ENCODE data around the gene CMBL.
"Not testable (repeated sequence)": the region's sequence is repeated elsewhere in the genome, so short reads cannot be mapped to it uniquely, and the experiment has no call there.

The CMBL gene

DNA sequence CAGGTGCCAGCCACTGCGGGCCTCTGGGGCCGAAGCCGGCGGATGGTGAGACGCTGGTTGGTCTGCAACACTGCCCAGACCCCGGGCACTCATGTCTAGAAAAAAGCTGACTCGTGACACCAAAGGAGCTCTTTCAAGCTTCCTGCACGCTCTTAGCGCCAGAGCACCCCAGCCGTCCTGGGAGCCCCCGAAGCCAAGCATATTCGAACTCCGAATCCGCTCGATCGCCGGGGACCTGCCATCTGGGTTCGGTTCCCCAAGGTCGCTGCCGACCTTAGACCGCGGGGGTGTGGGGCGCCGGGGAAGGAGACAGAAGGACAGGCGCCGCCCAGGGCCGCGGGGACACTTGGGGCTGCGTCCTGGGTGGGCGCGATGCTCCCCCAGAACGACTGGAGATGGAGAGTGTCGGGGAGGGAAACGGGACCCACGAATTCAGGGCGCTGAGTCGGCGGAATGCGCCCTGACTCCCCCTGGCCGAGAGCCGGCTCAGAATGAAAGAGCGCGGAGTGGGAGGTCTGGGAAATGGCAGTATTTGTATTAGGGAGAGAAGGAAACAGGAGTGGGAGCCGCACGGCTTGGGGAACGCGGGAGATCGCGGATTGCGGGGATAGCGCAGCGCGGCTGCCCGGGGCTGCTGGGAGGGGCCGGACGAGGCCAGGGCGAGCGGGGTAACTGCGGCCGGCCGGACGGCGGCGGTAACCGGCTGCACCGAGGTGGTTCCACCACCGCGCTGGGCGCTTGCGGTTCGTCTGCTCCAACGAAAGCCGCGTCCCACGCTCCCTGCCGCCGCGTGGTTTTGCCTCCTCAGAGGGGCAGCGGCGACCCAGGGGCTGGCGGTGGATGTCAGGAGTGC, 25.7 kb upstream of the CMBL start:
- DNase-seq (ENCODE audit: low read depth): no peak

DNA sequence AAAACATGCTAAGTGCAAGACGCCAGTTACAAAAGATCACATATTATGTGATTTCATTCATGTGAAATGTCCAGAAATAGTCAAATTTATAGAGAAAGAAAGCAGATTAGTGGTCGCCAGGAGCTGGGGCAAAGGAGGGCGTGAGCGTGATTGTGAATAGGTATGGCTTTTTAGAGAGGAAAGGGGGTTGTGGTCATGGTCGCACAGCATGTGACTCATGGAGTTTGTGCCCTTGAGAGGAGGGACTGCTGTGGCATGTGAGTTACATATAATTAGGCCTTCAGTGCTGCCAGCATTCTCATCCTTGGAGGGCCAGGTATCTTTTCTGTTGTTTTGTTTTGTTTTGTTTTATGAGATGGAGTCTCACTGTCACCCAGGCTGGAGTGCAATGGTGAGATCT, 24.6 kb upstream of the CMBL start:
- no peak for DNase-seq (ENCODE audit: low read depth)

- no peak for DNase-seq (ENCODE audit: low read depth)
Measured at GRCh38 chr5:10331341-10331796, 23.7 kb upstream of the CMBL start.

DNA sequence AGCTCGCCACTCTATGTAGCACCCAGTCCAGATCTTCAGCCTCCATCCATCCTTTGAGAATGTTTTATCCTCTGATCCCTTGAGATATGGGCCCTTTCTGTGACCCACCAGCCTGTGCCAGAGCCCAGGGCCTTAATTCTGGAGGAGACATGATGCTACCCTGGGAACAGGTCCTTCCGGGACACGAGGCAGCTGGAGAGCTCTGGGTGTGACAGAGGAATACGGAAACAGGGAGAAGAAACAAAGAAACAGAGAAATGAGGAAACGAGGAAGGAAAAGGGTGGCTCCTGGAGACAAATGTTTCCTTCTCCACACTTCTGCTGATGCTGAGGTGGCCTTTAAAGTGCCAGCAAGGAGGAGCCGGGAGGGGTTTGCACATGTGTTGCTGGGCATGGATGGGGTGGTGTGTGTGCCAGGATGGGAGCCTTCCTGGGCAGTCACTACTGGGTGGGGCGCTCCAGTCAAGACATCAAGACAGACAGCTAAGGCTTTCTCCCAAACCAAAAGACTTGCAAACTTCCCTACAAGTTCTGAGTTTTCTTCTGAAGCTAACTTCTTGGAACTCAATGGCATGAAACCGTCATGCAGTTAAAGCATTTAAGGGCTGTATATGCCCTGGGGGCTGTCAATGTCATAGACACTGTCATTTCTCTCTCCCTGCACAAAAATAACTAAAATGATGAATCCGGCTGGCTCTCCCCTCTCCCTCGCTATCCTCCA, 23.0 kb upstream of the CMBL start:
- no peak for DNase-seq (ENCODE audit: low read depth)

GRCh38 chr5:10329820-10330481, 22.2 kb upstream of the CMBL start:
- DNase-seq (ENCODE audit: low read depth): no peak

DNA sequence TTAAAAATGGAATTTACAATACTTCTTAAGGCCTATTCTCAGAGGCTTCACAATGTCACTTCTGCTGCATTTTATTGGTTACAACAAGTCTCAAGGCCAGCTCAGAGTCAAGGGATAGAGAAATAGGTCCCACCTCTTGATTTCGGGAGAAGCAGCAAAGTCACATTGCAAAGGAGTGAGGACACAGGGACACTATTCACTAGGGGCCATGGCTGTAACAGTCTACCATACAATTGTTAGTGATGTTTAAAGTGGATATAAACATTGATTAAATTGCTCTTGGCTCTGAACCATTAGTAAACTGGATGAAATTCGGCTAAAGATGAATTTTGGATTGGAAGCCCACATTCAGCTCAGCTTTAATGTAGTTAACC, 21.7 kb upstream of the CMBL start:
- DNase-seq (ENCODE audit: low read depth): no peak

DNA sequence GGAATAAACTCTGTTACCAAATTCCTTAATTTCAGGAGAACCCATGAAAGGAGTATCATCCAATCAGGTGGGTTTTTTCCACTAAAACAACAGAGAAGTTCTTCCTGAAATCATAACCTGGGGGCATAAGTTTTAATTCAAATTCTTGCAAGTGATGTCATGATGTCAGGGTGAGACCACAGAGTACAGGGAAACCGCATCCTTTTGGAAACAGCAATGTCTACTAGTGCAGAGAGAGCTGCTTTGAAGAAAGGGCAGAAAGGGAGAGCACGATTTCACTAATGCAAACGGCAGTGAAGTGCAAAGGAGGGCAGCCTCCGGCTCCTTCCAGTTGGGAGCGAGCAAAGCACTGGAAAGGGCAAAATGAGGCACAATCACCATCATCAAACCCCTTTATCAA, 20.6 kb upstream of the CMBL start:
- no peak for DNase-seq (ENCODE audit: low read depth)

DNA sequence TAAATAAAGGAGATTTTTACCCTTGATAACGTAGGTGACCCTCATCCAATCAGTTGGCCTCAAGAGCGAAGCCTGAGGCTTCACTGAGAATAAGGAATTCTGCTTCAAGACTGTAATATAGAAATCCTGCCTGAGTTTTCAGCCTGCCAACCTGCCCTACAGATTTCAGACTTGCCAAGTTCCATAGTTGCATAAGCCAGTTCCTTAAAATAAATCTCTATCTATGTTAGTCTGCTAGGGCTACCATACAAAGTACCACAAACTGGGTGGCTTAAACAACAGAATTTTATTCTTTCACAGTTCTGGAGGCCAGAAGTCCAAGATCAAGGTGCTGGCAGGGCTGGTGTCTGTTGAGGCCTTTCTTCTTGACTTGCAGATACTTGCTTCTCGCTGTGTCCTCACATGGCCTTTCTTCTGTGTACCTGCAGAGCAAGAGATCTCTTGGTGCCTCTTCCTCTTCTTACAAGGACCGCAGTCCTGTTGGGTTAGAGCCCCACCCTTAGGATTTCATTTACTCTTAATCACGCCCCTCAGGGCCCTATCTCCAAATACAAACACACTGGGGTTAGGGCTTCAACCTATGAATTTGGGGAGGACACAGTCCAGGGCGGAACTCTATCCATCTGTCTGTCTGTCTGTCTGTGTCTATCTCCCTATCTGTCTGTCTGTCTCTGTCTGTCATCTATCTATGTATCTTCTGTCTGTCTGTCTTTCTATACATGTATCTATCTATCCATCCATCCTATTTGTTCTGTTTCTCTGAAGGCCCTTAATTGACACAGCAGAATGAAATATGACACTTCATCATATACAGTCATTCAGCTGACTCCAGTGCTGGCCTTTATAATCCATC, 17.0 kb upstream of the CMBL start:
- no peak for DNase-seq (ENCODE audit: low read depth)

GRCh38 chr5:10323588-10324488, 16.1 kb upstream of the CMBL start:
- DNase-seq (ENCODE audit: low read depth): no peak

- no peak for DNase-seq (ENCODE audit: low read depth)
Measured at GRCh38 chr5:10321882-10322281, 14.2 kb upstream of the CMBL start.

GRCh38 chr5:10320793-10321192, 13.1 kb upstream of the CMBL start:
- no peak for DNase-seq (ENCODE audit: low read depth)

DNA sequence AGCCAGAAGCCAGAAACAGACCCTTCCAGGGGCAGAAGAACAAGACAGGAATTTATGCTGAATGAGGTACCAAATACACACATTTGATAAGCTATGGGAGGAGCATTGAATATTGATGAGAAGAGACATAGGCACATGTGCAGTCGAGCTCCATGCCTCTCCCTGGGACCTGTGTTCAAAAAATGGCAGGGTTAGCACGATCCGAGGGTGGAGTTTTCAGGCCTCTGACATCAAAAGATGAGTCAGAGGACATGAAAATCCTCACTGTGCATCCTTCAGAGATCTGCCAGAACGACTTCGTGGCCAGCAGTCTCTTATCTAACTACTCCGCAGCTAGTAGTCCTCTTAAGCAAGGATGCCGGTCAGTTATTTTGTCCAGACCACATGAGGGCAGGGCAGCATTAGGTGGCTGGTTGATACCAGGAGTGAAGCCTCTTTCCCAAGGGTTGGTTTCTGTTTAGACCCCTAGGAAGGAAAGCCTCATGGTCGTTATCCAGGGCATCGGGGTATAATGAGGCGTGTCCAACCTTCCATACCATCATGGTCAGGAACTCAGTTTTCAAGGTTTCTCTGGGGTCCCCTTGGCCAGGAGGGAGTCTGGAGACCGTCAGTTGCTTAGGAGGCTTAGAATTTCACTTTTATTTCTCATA, 11.6 kb upstream of the CMBL start:
- no peak for DNase-seq (ENCODE audit: low read depth)

GRCh38 chr5:10317825-10318682, 10.4 kb upstream of the CMBL start:
- no peak for DNase-seq (ENCODE audit: low read depth)

DNA sequence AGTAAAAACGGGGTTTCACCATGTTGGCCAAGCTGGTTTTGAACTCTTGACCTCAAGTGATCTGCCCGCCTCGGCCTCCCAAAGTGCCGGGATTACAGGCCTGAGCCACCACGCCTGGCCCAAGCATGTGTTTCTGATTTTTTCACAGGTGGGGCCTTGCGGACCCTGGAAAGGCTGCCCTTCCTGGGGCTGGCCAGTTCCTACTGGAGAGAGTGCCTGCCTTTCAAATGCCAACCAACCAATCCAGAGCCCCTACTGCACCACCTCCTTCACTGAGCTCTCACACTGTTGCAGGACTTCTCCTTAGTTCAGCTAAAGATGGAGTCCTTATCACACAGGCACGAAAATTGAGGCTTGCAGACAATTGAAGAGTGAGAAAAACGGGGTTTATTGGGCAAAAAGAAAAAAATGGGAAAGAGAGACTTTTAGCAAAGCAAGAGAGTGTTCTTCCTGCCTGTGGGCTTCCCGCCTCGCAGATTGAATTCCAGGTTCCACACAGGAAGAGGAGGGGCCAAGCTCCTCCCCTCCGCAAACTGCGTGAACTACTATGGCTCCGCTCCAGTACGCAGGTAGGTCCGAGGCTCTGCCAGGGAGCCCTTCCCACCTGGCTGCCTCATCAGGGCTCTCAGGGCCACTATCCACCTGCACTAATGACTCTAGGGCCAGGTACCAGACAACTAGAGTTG, 8.3 kb upstream of the CMBL start:
- no peak for DNase-seq (ENCODE audit: low read depth)

GRCh38 chr5:10315201-10315600, 7.5 kb upstream of the CMBL start:
- DNase-seq (ENCODE audit: low read depth): no peak

DNA sequence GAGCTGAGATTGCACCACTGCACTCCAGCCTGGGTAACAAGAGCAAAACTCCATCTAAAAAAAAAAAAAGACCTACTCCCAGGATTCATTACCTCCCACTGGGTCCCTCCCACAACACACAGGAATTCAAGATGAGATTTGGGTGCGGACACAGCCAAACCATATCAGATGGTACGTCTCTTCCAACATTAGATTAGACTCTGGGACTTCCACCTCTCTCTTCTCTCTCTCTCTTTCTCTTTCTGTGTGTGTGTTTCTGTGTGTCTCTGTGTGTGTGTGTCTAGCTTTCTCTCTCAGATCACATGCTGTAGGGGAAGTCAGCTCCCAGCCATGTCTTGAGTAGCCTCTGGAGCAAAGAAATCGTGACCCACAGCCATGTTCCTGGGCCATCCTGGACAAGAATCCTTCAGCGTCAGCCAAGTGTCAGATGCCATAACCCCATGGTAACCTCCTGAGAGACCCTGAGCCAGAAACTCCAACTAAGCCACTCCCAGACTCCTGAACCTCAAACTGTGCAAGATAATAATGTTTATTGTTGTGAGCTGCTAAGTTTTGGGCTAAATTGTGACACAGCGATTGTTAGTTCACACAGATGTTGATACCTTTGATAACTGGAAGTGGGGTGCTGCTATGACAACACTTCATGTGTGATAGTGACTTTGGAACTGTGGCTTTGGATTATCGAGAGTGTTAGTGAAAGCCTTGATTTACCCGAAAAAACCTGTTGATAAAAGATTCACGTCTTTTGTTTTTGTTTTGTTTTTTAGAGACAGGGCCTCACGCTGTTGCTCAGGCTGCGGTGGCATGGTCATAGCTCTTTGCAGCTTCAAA, 4.1 kb upstream of the CMBL start:
- DNase-seq (ENCODE audit: low read depth): no peak

DNA sequence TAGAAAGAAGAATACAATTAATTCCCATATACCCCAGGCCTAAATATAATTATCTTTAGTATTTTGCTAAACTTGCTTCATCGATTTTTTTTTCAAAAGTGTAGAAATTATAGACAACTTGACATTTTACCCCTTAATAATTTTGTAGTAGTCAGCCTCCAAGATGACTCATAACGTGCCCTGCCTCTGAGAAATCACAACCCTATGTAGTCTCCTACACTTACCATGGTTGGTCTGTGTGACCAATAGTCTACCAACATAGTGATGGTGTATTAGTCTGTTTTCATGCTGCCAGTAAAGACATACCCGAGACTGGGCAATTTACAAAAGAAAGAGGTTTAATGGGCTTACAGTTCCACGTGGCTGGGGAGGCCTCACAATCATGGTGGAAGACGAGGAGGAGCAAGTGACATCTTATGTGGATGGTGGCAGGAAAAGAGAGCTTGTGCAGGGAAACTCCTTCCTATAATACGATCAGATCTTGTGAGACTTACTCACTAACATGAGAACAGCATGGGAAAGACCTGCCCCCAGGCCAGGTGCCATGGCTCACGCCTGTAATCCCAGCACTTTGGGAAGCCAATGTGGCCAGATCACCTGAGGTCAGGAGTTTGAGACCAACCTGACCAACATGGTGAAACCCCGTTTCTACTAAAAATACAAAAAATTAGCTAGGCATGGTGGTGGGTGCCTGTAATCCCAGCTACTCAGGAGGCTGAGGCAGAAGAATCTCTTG, 3.3 kb upstream of the CMBL start:
- not testable (repeated sequence) for DNase-seq (ENCODE audit: low read depth)
